Upper lobe of left lung (tissue), 4 donors: Measurements from ENCODE around the gene MUS81.

Source experiments
- CTCF ChIP-seq, 6 experiments: fragments of 450-650 bp in 4 of 6; fragments of 200-600 bp in 2 of 6; sonication (generic) in 2 of 6; IDR thresholded peaks; one replicate each; pipeline ENCODE4 v1.5.1; 2016 to 2019; ENCODE audit warnings: antibody characterized with exemption in 6 of 6
- EP300 ChIP-seq, 4 donors: sonication (generic); formaldehyde crosslinking; IDR thresholded peaks; one replicate each; pipeline ENCODE4 v1.5.1; 2017; ENCODE audit warnings: antibody characterized with exemption in 4 of 4, control low read depth in 2 of 4
- POLR2A ChIP-seq, 4 donors: fragments of 450-650 bp; IDR thresholded peaks; one replicate each; pipeline ENCODE4 v1.5.1; 2016 to 2017; ENCODE audit warnings: antibody characterized with exemption in 4 of 4, mild to moderate bottlenecking in 2 of 4
- POLR2AphosphoS5 ChIP-seq, 2 donors: sonication (generic); formaldehyde crosslinking; IDR thresholded peaks; one replicate each; pipeline ENCODE4 v1.5.1; 2017; ENCODE audit warnings: antibody characterized with exemption in 2 of 2

- TF ChIP-seq CTCF (IDR thresholded peaks at IDR 0.05) (no peak), POLR2A (IDR thresholded peaks at IDR 0.05) (no peak), POLR2AphosphoS5 (IDR thresholded peaks at IDR 0.05) (no peak), EP300 (IDR thresholded peaks at IDR 0.05) (no peak)
Measured at GRCh38 chr11:65903715-65904114, 43.5 kb downstream of the MUS81 start.
